Right renal cortex interstitium (tissue), 3 donors: ENCODE measurements around the gene SDK1. TPM values are rescaled to one million over a fixed set of nuclear protein-coding genes. Genes with fewer than 3 reads are reported as not detected.

ENCODE experiments used
- DNase-seq, 3 donors: peaks; one replicate each; pipeline ENCODE4 v3.0.0-alpha.2; 2013; ENCODE audit warnings: low read depth in 3 of 3, low spot score in 2 of 3
- polyA plus RNA-seq, 3 donors: library from polyadenylated mRNA; unstranded; fragments of 120-200 nt; gene quantifications; one replicate each; pipeline ENCODE4 v1.2.1, GENCODE V29; 2013; ENCODE audit not compliant: insufficient read length in 3 of 3

SDK1 gene
- polyA plus RNA-seq, 3 donors, result 5.8 to 7.5 (median 6.3) TPM

DNA sequence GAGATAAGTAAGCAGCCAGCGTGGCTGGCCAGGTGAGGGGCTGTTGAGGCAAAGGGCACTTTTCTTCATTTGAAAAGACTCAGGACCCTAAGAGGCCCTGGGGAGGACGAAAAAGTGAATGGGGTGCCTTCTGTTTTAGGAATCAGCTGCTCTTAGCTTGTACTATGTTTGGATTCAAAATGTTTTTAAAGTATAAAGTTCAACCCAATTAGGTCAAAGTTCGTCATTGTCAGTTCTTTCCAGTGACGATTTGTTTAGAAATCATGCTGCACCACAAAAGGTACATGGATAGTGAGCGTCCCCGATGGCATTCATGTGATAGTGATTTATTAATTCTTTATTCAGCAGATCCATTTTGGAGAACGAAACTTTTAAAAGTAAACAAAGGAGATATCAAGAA lies 338.2 kb downstream of the SDK1 start:
- no peak for DNase-seq

DNA sequence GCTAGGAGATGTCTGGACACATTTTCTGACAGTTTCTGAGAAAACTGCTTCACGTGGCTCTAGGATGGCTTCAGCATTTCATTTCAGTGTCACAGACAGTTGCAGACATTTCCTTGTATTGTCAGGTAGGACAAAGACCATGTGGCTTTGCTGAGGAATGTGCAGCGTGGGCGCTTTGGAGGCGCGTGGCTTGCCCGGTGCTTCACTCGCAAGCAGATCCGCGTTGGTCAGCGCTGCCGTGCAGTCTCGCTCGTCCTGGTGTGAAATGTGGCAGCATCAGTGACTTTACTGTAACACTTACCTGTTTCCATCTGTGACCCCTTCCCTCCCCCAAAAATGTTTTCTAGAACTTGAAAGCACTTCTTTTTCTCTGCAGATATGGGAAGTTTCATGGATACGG lies 340.5 kb downstream of the SDK1 start:
- no peak for DNase-seq

DNA sequence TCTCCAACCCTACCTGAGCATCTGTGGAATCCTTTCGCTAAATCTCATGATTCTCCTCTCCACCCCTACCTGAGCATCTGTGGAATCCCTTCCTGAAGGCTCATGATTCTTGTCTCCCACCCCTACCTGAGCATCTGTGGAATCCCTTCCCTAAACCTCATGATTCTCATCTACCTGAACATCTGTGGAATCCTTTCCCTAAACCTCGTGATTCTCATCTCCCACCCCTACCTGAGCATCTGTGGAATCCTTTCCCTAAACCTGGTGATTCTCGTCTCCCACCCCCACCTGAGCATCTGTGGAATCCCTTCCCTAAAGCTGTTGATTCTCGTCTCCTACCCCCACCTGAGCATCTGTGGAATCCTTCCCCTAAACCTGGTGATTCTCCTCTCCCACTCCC lies 342.0 kb downstream of the SDK1 start:
- no peak for DNase-seq

DNA sequence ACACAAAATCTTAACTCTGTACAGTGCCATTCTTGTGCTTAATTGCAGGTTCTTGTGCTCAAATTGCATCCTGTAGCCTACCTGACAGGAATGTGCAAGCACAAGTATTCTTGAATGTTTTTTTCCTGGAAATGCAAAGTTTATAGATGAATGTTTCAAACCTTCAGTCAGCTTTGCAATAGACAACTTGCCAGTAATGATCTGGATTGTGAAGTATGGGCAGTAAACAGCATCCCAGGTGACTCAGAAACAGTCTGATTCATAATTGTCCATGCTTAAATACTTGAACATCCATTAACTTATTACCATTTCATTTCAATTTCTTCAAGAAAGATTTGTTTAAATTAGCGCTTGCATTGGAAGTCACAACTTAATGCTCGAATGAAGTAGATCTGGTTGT lies 347.2 kb downstream of the SDK1 start:
- no peak for DNase-seq

DNA sequence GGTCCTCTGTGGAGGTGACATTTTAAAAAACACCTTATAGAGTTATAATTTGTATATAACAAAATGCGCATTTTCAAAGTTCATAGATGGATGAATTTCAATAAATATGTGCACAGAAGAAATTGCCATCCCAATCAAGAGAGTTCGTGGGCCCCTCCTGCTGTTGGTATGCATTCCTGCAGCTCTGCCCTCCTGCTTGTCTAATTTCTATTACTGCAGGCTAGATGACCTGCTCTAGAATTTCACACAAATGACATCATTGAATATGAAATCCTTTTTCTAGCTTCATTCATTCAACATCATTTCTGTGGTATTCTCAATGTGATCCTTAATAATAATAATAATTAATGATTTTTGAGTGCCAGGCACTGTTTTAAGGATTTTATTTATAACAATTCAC lies 348.2 kb downstream of the SDK1 start:
- DNase-seq, result no peak

DNA sequence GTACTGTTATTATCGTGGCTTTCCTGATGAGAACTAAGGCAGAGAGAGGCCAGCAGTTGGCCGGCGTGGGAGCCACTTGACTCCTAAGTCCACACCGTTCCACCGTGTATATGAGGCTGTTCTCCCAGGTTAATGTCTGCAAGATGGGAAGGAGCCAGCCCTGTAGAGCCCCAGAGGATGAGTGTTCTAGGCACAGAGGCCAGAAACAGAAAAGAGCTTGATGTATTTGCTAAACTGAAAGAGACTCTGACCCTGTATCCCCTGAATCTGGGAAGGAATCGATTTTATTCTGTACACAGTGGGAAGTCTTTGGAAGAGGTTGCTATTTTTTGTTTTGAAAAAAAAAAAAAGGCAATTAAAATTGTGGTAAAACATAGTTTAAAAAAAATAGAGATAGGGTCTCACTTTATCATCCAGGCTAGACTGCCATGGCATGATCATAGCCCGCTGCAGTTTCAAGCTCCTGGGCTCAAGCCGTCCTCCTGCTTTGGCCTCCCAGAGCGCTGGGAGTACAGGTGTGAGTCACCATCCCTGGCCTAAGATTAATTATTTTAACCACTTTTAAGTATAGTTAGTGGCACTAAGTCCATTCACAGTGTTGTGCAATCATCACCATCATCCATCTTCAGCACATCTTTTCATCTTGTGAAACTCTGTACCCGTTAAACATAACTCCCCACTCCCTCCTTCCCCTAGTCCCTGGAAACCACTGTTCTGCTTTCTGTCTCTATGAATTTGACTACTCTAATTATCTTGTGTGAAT lies 348.8 kb downstream of the SDK1 start:
- DNase-seq, result no peak

DNA sequence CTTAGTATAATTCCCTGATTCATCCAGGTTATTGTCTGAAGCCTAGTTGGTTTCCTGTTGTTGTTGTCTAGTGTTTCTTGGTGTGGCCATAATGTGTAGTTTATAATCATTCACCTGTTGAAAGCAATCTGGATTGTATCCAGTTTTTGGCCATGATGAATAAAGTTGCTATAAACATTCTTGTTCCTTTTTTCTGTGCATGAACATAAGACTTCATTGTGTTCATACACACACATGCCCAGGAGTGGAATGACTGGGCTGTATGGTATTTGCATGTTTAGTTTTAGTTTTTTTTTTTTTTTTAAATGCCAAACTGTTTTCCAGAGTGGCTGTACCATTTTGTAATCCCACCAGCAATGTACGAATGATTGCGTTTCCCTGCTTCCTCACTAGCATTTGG lies 349.8 kb downstream of the SDK1 start:
- DNase-seq, result no peak

DNA sequence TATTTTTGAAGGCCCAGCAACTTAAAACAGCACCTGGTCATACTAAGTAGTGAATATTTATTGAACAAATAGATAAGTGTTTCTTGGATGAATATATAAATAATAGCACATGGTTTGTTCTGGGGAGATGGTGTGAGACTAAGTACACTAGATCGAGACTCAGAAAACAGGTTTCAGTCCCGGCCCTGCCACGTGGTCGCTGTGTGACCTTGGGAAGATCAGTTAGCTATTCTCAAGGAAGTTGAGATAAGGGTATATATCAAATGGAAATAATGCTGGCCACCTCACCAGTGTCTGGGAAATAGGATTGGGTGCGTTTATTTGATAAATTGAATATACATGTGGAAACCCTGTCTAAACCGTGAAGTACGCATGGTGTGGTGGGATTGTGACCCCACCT lies 354.6 kb downstream of the SDK1 start:
- no peak for DNase-seq

DNA sequence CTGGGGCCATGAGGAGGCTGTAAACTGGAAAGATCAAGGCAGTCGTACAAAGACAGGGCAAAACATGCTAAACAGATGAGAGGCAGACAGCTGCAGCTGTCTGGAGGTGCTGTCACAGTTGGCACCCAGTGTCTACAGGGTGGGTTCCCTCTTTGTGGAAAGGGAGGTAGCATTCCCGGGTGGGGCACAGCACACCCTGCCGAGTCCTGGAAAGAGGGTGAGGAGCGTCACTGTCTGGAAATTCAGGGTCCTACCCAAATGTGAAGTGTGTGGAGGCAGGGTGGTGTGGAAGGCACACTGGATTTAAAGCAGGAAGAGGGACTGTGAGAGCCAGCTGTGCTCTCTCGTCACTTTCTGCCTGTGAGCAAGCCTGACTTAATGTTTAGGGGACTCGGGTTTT lies 356.2 kb downstream of the SDK1 start:
- no peak for DNase-seq

DNA sequence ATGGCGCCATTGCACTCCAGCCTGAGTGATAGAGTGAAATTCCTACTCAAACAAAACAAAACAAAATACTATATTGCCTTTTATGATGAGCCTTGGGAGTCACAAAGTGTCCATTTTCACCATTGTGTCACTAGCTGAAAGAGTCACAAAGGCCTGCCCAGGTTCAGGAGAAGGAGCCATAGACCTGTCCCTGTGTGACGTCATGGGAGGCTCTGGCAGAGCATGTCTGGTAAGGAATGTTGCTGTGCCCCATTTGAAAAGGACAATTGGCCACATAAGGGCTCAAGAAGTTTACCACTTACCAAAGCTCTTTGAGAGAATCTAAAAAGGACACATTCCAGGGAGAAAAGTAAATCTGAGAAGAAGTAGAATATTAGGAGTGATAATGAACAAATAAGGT lies 367.7 kb downstream of the SDK1 start:
- DNase-seq, result no peak

DNA sequence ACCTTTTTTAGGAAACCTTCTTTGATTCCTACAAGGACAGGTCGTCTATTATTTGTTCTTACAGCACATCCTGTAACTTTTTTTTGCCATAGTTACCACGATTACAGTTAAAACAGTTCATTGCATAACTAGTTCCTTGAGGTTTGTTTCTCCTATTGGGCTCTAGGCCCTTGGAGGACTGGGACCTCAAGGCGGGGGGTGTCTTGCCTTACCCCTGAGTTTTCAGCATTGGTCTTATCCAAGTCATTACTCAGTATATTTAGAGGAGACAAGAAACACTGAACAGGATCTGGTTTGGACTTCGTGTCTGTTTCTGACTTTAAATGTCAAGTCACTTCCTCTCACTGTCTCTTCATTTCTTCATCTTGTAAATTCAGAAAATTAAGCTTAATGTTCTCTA lies 369.8 kb downstream of the SDK1 start:
- no peak for DNase-seq

DNA sequence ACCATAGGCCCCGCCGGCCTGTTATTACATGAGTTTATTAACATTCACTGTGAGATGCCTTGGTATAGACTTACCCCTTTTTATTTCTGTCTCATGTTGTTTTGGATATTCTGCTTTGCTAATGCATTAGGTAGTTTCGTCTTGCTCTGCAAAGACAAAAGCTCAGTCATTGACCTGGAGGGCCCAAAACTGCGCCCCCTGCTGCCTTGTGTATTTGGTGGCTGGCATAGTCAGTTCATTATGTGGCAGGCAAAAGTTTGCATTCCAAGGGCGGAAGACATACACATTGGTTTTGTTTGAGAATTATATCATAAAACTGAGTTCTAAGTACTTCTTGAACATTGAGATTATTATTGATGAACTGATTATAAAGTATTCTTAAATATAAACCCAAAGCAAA lies 372.5 kb downstream of the SDK1 start:
- DNase-seq, result no peak

DNA sequence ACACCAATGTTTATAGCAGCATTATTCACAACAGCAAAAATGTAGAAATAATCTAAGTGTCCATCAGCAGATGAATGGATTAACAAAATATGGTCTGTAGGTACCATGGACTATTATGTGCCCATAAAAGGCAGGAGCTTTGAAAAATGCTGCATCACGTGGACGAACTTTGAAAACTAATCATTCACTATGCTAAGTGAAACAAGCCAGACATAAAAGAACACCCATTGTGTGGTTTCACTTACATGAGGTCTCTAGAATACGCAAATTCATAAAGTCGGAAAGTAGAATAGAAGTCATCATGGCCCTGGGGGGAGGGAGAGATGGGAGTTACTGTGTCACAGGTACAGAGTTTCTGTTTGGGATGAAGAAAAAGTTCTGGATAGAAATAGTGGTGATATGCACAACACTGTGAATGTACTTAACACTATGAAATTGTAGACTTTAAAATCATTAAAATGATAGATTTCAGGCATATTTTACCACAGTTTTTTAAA lies 377.3 kb downstream of the SDK1 start:
- no peak for DNase-seq

DNA sequence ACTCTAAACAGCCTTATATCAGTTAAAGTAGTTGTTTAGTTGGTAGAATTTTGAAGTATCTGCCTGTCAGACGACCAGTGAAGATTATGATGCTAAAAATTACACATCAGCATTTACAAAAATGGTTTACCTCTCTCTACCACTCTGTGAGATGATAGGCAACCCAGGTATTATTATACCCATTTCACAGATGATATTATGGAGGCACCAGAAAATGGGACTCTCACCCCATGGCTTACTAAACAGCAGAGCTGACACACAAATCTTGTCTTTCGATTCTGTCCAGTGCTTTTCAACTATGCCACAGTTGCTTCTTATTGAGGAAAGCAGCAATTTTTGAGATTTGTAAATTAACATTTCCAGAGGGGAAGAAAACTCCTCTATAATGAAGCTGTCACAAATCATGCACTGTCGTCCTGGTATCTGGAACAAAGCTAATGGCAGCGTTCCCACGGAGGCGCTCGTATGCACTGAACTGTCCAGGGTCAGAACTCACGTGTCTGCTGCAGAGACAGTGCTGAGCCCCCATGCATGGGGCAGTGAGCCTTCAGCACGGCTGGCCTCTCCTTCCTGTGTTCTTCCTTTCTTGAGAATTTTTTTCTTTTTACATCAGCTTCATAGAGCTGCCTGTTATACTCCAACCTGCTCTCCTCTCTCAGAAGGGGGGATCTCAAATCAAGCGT lies 381.1 kb downstream of the SDK1 start:
- DNase-seq, result no peak

DNA sequence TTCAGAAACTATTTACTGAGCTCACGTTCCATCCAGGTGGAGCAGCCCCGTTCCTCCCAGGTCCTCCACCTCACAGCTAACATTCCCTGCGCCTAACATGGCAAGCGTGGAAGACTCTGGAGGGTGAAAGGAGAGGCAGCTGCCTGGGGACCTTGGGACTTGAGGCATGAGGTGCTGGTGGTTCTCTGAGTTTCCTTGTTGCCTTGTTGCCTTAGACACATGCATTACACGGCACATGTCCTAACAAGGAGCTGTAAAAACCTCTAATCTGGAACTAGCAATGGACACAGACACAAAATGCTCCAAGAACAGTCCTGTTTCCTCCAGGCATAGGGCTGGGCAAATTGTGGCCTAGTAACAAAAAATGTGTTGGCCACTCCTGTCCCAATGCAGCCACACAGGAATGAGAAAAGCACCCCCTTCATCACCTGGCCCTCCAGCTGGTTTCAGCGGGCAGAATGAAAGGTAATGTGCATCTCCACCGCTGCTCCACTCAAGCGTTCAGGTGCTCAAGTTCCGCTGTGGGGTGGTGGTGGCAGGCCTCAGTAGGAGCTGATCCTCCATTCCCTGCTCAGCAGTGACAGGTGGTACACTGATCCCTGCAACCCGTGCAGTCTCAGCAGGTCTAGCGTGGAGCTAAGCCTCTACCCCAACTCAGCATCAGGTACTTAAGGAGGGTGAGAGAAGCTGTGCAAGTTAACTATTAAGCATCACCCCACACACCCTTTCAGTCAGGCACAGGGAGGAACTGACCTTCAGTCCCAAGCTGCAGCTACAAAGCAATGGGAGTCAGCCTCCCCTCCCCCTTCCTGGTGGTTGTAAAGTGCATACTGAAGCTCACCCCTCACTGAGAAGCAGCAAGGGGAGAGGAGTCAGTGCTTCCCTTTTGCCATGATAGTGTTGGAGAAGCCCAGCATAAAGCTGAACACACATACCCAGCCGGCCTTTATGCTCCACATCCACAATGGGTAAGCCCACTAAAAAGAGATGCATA lies 382.8 kb downstream of the SDK1 start:
- DNase-seq, result no peak

DNA sequence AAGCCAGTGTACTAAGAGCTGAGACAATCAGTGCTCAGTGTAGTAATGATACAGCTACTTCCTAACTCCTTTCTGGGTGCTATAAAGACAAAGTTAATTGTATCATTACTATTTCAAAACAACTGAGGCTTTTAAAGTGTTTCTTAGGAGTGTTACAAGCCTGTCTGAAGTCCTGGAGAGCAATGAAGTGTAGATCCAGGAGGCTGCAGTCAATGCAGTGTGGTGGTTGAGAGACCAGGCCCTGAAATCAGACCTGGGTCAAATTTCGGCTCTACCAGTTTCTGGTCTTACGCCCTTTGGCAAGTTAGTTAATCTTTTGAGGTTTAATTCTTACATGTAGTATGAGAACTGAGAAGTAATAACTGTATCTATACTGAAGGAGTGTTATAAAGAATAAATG lies 387.0 kb downstream of the SDK1 start:
- peak in 1 of 3 donors; percentile 36 for DNase-seq

DNA sequence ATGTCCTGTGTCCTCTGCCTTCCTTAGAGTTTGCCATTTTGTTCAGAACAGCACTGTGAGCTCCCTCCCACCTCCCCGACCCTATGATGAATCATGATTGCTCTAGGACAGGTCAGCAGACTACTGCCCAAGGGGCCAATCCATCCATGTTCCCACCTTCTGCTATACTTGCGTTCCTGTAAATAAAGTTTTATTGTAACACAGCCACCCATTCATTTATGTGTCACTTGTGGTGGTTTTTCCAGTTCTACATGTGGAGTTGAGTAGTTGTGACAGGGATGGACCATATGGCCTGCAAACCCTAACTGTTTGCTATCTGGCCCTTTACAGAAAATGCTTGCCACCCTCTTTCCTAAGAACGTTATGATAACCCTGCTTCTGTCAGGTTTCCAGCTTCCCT lies 387.8 kb downstream of the SDK1 start:
- no peak for DNase-seq

DNA sequence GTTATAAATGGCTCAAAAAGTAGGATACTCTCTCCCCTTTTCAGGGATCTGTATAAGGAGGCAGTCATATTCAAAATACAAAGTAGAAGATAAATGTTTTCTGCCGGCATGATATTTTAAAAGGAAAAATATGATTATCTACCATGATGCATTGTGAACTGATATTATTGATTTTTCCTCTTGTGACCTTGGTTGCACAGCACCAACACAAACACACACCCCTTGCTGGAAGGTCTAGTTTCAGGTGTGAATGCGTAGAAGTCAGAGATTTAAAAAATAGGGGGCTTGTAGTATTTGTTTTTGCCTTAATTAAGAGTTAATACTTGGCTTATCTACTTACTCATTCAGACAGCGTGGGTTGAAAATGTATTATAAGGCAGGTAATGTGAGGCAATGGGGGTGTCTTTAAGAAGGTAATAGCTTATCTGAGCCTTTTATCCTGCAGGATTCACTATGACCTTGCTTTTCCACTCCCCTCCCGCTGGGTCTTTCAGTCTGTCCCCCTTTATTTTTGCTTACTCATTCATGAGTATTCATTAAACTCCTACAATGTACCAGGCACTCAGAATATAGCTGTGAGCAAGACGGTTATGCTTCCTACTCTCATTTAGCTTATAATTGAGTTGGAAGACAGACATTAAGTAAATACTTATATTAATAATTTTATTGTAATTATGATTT lies 390.6 kb downstream of the SDK1 start:
- no peak for DNase-seq

DNA sequence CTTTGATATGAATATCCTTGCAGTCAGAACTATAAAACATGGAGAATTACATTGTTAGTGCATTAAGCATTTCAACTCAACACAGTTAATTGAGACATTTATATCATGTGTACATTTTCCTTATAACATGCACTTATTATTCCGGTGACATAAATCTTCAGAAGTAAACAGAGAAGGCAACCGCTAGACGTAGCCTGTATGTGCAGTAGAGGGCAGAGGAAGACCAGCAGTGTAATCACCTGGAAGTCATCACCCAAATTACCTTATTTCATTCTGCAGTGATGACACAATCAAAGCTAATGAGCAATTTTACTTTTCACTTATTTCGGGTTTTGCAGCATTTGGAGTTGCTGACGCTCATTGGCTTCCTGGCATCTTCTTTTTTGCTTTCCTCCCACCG lies 394.6 kb downstream of the SDK1 start:
- no peak for DNase-seq

DNA sequence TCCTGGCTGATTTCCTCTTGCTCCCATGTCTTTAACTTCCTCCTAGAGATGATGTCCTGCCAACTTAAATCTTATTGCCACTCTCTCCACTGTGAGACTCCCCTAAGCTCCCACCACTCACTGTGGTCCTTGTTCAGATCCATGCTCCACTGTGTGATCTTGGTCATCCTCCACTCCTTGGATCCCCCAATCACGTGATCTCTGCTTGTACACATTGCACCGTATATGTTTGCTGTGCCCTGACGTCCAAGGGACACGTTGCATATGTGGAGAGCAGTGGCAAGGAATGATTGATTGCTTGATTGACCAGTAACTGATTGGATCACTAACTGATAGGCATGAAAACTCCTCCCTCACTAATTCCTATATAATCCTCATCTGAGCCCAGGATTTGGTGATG lies 395.1 kb downstream of the SDK1 start:
- no peak for DNase-seq

DNA sequence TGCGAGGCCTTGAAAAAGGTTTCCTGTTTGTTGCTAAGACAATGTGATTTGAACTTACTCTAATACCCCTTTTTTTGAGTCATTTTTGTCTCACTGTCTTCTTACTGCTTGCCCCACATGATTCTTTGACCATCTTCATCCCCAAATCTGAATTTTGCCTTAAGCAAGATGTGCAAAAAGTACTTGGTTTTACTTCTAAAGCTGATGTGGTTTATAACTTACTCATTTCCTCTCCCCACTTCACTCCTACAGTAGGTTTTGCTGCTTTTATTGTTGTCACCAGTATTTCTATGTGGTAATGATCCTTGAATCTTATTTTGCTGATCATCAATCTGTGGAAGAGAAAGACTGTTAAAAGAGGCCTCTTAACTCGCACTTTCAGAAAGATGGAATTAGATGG lies 396.4 kb downstream of the SDK1 start:
- DNase-seq, result no peak
